WTC11 (cell line): ENCODE results near the gene PFKFB4. TPM values are rescaled to one million over a fixed set of nuclear protein-coding genes. Genes with fewer than 3 reads are reported as not detected.
A peak's percentile ranks its signal among the peaks of the same experiment; 100 is the strongest.

Experiments
- ATAC-seq: fragments of 200-7000 bp; cut with Tn5 transposase; 2 replicates; pipeline ENCODE4 v1.10.0; 2021; ENCODE audit warnings: mild to moderate bottlenecking, moderate library complexity
- CTCF ChIA-PET: fragments of 300-600 bp; sonication (Branson Sonifier 250); formaldehyde crosslinking; loops from one replicate; lab custom pipeline; 2021; ENCODE audit warnings: antibody characterized with exemption; lab: Charles Lee
- POLR2A ChIA-PET: fragments of 350-600 bp; sonication (Branson Sonifier 250); formaldehyde crosslinking; loops from one replicate; lab custom pipeline; 2021; ENCODE audit warnings: antibody characterized with exemption; lab: Charles Lee
- DNase-seq: peaks from one replicate; pipeline ENCODE4 v3.0.0; 2021; ENCODE audit warnings: low spot score
- H3K27ac Mint-ChIP-seq: 2 replicates; pipeline ENCODE4 v1.8.0; 2021; ENCODE audit warnings: mixed read lengths
- H3K27me3 Mint-ChIP-seq: 2 replicates; pipeline ENCODE4 v1.8.0; 2021; ENCODE audit warnings: low read depth, mild to moderate bottlenecking, moderate library complexity, mixed read lengths
- H3K36me3 Mint-ChIP-seq: 2 replicates; pipeline ENCODE4 v1.8.0; 2021; ENCODE audit warnings: mixed read lengths
- H3K4me1 Mint-ChIP-seq: 2 replicates; pipeline ENCODE4 v1.8.0; 2022; ENCODE audit warnings: mixed read lengths
- H3K4me3 Mint-ChIP-seq: 2 replicates; pipeline ENCODE4 v1.8.0; 2021; ENCODE audit warnings: mild to moderate bottlenecking, moderate library complexity, mixed read lengths
- H3K9me3 Mint-ChIP-seq: 2 replicates; pipeline ENCODE4 v1.8.0; 2021; ENCODE audit warnings: mixed read lengths
- AR ChIP-seq: fragments of 250-450 bp; sonication (Bioruptor Pico); IDR thresholded peaks from 2 replicates; pipeline ENCODE4 v1.9.0; 2021; ENCODE audit warnings: mild to moderate bottlenecking
- CREB1 ChIP-seq: sonication (generic); formaldehyde crosslinking; IDR thresholded peaks from 2 replicates; pipeline ENCODE4 v1.8.0; 2023; ENCODE audit warnings: mild to moderate bottlenecking, missing genetic modification reagents
- GABPB1 ChIP-seq: sonication (generic); formaldehyde crosslinking; IDR thresholded peaks from 2 replicates; pipeline ENCODE4 v1.8.1; 2023; ENCODE audit warnings: mild to moderate bottlenecking, missing genetic modification reagents
- NR3C1 ChIP-seq: sonication (generic); formaldehyde crosslinking; conservative IDR thresholded peaks from 2 replicates; pipeline ENCODE4 v1.8.1; 2023; ENCODE audit warnings: low read depth, mild to moderate bottlenecking, missing genetic modification reagents
- PRRX2 ChIP-seq: fragments of 250-450 bp; sonication (Bioruptor Pico); IDR thresholded peaks from 2 replicates; pipeline ENCODE4 v1.8.0; 2021; ENCODE audit warnings: mild to moderate bottlenecking
- SP1 ChIP-seq: sonication (generic); formaldehyde crosslinking; conservative IDR thresholded peaks from 2 replicates; pipeline ENCODE4 v1.8.1; 2022; ENCODE audit warnings: missing genetic modification reagents
- ZNF219 ChIP-seq: sonication (generic); formaldehyde crosslinking; IDR thresholded peaks from 2 replicates; pipeline ENCODE4 v1.8.0; 2023; ENCODE audit warnings: missing genetic modification reagents, mild to moderate bottlenecking, borderline replicate concordance
- total RNA-seq: library from RNA; stranded (reverse); gene quantifications from 3 replicates; pipeline ENCODE4 v1.2.3, GENCODE V29; 2021
- TF ChIP-seq, protein P1 (sequence below): sonication (generic); formaldehyde crosslinking; IDR thresholded peaks from 2 replicates; pipeline ENCODE4 v1.8.1; 2023; ENCODE audit warnings: mild to moderate bottlenecking, missing genetic modification reagents, borderline replicate concordance
- TF ChIP-seq, protein P2 (sequence below): fragments of 250-450 bp; sonication (Bioruptor Pico); IDR thresholded peaks from 2 replicates; pipeline ENCODE4 v1.9.0; 2021; ENCODE audit warnings: moderate library complexity, mild to moderate bottlenecking, inconsistent platforms, borderline replicate concordance

Gene PFKFB4
- total RNA-seq, 1 experiment from 2014 or later, result 18.0 TPM

DNA sequence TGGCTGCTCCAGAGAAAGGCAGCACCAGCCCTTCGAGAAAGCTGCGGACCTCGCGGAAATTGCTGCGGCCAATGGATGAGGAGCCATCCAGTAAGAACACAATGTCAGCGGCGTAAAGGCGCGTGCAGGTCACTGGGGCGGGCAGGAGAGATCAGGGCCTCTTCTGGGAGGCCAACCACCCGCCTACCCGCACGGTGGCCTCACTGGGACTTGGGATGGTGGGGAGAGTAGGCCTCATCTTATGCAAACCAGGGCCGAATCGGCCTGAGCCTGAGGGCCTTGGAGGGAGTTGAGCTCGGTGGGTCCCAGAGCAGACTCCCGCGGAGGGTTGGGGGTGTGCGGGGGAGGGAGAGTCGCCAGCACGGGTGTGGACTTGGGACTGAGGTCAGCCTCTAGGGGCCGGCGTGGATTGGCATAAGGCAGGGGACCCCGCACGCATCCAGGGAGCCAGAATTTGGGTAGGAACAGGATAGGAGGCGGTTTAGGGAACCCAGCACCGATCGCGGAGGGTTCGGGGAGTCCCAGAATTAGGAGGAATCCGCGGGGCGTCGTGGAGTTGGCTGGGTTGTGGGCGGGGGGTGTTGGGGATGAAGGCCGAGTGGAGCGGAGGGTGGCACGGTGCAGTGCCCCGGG lies 37.9 kb upstream of the PFKFB4 start:
- TF ChIP-seq, protein P1, sequence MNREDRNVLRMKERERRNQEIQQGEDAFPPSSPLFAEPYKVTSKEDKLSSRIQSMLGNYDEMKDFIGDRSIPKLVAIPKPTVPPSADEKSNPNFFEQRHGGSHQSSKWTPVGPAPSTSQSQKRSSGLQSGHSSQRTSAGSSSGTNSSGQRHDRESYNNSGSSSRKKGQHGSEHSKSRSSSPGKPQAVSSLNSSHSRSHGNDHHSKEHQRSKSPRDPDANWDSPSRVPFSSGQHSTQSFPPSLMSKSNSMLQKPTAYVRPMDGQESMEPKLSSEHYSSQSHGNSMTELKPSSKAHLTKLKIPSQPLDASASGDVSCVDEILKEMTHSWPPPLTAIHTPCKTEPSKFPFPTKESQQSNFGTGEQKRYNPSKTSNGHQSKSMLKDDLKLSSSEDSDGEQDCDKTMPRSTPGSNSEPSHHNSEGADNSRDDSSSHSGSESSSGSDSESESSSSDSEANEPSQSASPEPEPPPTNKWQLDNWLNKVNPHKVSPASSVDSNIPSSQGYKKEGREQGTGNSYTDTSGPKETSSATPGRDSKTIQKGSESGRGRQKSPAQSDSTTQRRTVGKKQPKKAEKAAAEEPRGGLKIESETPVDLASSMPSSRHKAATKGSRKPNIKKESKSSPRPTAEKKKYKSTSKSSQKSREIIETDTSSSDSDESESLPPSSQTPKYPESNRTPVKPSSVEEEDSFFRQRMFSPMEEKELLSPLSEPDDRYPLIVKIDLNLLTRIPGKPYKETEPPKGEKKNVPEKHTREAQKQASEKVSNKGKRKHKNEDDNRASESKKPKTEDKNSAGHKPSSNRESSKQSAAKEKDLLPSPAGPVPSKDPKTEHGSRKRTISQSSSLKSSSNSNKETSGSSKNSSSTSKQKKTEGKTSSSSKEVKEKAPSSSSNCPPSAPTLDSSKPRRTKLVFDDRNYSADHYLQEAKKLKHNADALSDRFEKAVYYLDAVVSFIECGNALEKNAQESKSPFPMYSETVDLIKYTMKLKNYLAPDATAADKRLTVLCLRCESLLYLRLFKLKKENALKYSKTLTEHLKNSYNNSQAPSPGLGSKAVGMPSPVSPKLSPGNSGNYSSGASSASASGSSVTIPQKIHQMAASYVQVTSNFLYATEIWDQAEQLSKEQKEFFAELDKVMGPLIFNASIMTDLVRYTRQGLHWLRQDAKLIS (CRISPR knock-in tag), result no peak
- no peak for TF ChIP-seq SP1 (CRISPR knock-in tag)
- DNase-seq (no peak), ATAC-seq (peak; percentile 5; the same call in 1 of the 2 replicates)
- ChIA-PET CTCF (interaction anchor here (1.4 kb wide), 1 partner anchor 41 kb away, joined by 4 read pairs; the partner anchor contains the start of gene SLC26A6), POLR2A (no interaction called here)
- H3K27ac Mint-ChIP-seq, result no peak overlapping the region
- H3K36me3 Mint-ChIP-seq, result peaks cover 18% of the 10 kb centered on the region
- H3K4me1 Mint-ChIP-seq, result peaks cover 16% of the 10 kb centered on the region
- peak overlapping the region; percentile 43 for H3K4me3 Mint-ChIP-seq
- H3K9me3 Mint-ChIP-seq, result no peaks in the 10 kb centered on the region
- H3K27me3 Mint-ChIP-seq, result no peaks in the 10 kb centered on the region; the same call in 1 of the 2 replicates

- no peak overlapping the region for H3K4me3 Mint-ChIP-seq
- H3K27me3 Mint-ChIP-seq, result no peaks in the 10 kb centered on the region; the same call in 1 of the 2 replicates
- no peak for DNase-seq
- ChIA-PET CTCF (interaction anchor here (1.5 kb wide), 1 partner anchor 157 kb away, joined by 3 read pairs; no protein-coding TSS in a partner anchor), POLR2A (no interaction called here)
- H3K9me3 Mint-ChIP-seq, result no peaks in the 10 kb centered on the region
- no peak for TF ChIP-seq CREB1 (CRISPR knock-in tag)
- no peak for TF ChIP-seq PRRX2 (CRISPR knock-in tag)
- TF ChIP-seq, protein P2, sequence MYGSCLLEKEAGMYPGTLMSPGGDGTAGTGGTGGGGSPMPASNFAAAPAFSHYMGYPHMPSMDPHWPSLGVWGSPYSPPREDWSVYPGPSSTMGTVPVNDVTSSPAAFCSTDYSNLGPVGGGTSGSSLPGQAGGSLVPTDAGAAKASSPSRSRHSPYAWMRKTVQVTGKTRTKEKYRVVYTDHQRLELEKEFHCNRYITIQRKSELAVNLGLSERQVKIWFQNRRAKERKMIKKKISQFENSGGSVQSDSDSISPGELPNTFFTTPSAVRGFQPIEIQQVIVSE (CRISPR knock-in tag), result no peak
- TF ChIP-seq, all 79 proteins: peak for 0
- no peak for ATAC-seq
- H3K36me3 Mint-ChIP-seq, result peaks cover 9% of the 10 kb centered on the region
- peaks cover 19% of the 10 kb centered on the region for H3K4me1 Mint-ChIP-seq
- no peak overlapping the region for H3K27ac Mint-ChIP-seq
These were observed 36.7 kb upstream of the PFKFB4 start for GRCh38 chr3:48593337-48593736.

GRCh38 chr3:48592519-48593087 lies 36.0 kb upstream of the PFKFB4 start:
- H3K9me3 Mint-ChIP-seq, result no peaks in the 10 kb centered on the region
- peaks cover 4% of the 10 kb centered on the region; the same call in 1 of the 2 replicates for H3K36me3 Mint-ChIP-seq
- TF ChIP-seq AR (no peak), ZNF219 (CRISPR knock-in tag) (no peak), GABPB1 (CRISPR knock-in tag) (no peak), NR3C1 (CRISPR knock-in tag) (no peak)
- POLR2A ChIA-PET, result no interaction called here
- no peak overlapping the region for H3K27ac Mint-ChIP-seq
- no peak for DNase-seq
- no peak for ATAC-seq
- H3K27me3 Mint-ChIP-seq, result no peaks in the 10 kb centered on the region; the same call in 1 of the 2 replicates
- CTCF ChIA-PET, result interaction anchor here (1.5 kb wide), 1 partner anchor 157 kb away, joined by 3 read pairs; no protein-coding TSS in a partner anchor
- no peak overlapping the region for H3K4me3 Mint-ChIP-seq
- peaks cover 23% of the 10 kb centered on the region for H3K4me1 Mint-ChIP-seq
